HEK293T (cell line): Measurements from ENCODE around the gene RNFT2.

Source experiments
- FOXM1 ChIP-seq: fragments of 450-650 bp; IDR thresholded peaks from 2 replicates; pipeline ENCODE4 v1.6.1; 2017; ENCODE audit warnings: mild to moderate bottlenecking, borderline replicate concordance
- LEF1 ChIP-seq: fragments of 450-650 bp; IDR thresholded peaks from 2 replicates; pipeline ENCODE4 v1.6.1; 2017; ENCODE audit warnings: mild to moderate bottlenecking, borderline replicate concordance
- PKNOX1 ChIP-seq: fragments of 450-650 bp; IDR thresholded peaks from 2 replicates; pipeline ENCODE4 v1.6.1; 2016
- SP1 ChIP-seq: fragments of 450-650 bp; IDR thresholded peaks from 2 replicates; pipeline ENCODE4 v1.6.1; 2017
- TARDBP ChIP-seq: fragments of 450-650 bp; IDR thresholded peaks from 2 replicates; pipeline ENCODE4 v1.6.1; 2016

- TF ChIP-seq PKNOX1 (no peak), FOXM1 (no peak), SP1 (no peak), TARDBP (no peak), LEF1 (no peak)
Observed at GRCh38 chr12:116794725-116795124, 56.6 kb downstream of the RNFT2 start.
